Measurements from ENCODE around the gene RBM33.

RBM33 gene

DNA sequence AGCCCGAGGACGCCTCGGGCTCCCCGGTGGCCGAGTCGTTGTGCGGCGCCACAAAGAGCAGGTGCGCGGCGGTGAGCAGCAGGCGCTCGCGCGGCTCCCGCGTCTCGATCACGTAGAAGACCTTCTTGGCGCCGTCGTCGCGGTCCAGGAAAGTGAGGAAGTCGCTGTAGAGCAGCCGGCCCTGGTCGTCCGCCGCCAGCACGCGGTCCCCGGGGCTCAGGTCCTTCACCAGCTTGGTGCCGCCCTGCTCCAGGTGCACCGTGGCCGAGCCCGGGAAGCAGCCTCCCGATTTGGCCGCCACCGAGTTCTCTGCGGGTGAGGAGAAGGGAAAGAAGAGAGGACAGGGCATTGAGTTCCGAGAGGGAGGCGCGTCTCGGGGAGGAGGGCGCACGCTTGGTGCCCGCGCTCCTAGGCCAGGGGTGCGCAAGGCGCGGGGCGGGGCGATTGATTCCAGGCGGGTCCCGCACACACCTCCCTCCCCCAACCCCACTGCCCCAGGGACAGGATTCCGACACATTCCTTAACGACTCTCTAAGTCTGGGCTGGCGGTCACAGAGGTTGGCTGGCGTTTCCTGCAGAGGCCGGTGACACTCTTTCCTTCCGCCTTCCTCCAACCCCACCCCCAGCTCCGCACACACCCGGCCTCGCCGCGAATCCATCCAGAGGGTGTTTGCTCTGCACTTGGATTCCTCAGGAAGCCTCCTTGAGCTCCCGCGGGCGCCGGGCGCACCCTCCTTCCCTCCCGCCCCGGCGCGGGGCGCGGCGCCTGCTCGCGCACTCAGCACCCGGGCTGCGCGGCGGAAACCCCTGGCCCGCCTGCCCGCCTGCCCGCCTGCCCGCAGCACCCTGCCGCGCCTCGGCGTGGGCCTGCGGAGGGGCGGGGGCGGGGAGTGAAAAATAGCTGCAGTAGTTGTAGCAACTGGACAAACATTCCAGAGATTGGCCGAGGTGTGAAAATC is 159.2 kb downstream of the RBM33 start:
- H3K27ac Mint-ChIP-seq (ENCODE audit: low read depth), result no peak overlapping the region
- H3K36me3 Mint-ChIP-seq (ENCODE audit: insufficient read depth), result no peaks in the 10 kb centered on the region
- H3K27me3 Mint-ChIP-seq, result peaks cover 68% of the 10 kb centered on the region
- H3K4me3 Mint-ChIP-seq, result peak overlapping the region; percentile 59
- ATAC-seq (replicated peaks; ENCODE audit: extremely low read depth, poor library complexity, severe bottlenecking) (no peak), DNase-seq (ENCODE audit: low spot score in 2 of 2) (no peak)
- no peaks in the 10 kb centered on the region for H3K4me1 Mint-ChIP-seq
- no peaks in the 10 kb centered on the region for H3K9me3 Mint-ChIP-seq

DNA sequence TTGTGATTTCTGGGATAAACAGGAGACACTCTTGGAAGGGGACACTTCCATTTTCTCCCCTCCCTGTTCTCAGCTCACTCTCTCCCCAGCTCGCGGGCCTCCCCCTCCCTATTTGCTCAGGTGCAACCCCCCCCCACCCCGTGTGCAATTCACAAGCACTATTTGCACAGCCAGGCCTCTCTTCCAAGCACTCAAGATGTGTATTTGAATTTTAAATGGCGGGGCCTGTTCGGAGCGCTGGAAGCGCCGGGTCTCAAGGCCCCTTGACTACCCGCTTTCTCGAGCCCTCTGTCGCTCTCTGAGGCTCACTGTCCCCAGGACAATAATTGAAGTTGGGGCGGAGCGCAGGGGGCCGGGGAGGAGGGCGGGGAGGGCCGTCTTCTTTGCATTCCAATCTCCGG is 160.0 kb downstream of the RBM33 start:
- ATAC-seq (replicated peaks; ENCODE audit: extremely low read depth, poor library complexity, severe bottlenecking), result no peak
- Mint-ChIP-seq H3K36me3 (ENCODE audit: insufficient read depth) (no peaks in the 10 kb centered on the region), H3K9me3 (no peaks in the 10 kb centered on the region), H3K27ac (ENCODE audit: low read depth) (no peak overlapping the region), H3K4me1 (no peaks in the 10 kb centered on the region), H3K4me3 (no peak overlapping the region), H3K27me3 (peaks cover 67% of the 10 kb centered on the region)
- DNase-seq (ENCODE audit: low spot score in 2 of 2), result no peak

DNA sequence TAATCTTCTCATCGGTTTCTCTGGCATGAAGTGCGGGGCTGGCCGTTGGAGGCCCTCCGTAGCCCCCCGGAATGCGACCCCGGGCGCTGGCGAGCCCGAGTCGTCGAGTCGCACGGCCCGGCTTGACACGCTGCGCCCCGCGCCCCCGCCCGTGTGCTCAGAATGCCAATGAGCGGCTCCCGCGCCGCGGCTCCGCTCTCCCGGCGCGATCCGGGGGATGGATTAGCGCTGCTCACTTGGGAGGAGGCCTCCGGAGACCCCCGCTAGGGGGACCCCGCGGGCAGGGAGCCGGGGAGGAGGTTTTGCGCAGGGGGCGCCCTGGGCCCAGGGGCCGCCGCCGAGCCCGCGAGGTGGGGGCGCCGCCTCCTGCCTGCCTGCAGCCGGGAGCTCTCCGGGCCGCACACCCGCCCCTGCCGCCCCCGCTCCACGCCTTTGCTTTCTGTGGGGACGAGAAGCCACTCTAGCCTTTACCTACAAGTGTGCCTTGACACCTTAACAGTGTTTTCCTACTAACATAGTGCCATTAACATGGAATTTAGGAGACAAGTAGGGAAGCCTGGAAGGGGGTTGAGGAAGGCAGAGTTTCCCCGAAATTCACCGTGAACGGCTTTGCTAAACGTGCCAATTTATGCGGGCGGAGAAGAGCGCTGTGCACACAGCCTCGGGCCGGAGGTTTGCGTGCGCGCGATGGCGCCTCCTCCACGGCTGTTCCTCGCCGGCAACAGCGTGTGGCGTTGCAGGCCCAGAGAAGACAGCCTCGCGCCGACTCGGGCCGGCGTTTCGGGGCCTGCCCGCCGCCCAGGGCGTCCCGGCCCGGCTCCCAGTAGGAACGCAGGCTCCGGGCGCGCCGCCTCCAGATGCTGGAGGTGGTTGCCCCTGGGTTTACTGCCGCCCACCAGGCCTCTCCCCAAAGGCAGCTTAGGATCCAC is 160.7 kb downstream of the RBM33 start:
- Mint-ChIP-seq H3K27me3 (peaks cover 59% of the 10 kb centered on the region), H3K9me3 (no peaks in the 10 kb centered on the region)

DNA sequence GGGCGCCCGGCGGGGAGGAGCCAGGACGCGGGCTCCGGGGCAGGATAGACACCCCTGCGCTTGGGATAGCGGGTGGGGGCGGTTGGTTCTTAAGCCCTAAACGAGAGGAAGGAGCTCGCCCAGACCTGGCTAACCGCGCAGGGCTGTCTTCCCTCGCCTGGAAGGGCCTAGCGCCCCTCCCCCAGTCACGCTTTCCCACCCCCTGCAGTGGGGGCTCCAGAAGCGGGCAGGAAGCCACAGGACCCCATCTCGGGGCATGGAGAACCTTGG is 161.3 kb downstream of the RBM33 start:
- Mint-ChIP-seq H3K27ac (ENCODE audit: low read depth) (no peak overlapping the region), H3K27me3 (peaks cover 57% of the 10 kb centered on the region), H3K4me1 (no peaks in the 10 kb centered on the region), H3K36me3 (ENCODE audit: insufficient read depth) (no peaks in the 10 kb centered on the region), H3K4me3 (no peak overlapping the region), H3K9me3 (no peaks in the 10 kb centered on the region)
- no peak for DNase-seq (ENCODE audit: low spot score in 2 of 2)
- no peak for ATAC-seq (replicated peaks; ENCODE audit: extremely low read depth, poor library complexity, severe bottlenecking)

More for the DNA sequence above, 160.7 kb downstream of the RBM33 start:
- DNase-seq (ENCODE audit: low spot score in 2 of 2) (peak in 1 of 2 donors; percentile 37), ATAC-seq (replicated peaks; ENCODE audit: extremely low read depth, poor library complexity, severe bottlenecking) (peak; percentile 46)
- H3K4me1 Mint-ChIP-seq, result no peaks in the 10 kb centered on the region
- no peak overlapping the region for H3K4me3 Mint-ChIP-seq
- no peak overlapping the region for H3K27ac Mint-ChIP-seq (ENCODE audit: low read depth)
- H3K36me3 Mint-ChIP-seq (ENCODE audit: insufficient read depth), result no peaks in the 10 kb centered on the region

- Mint-ChIP-seq H3K27ac (ENCODE audit: low read depth) (no peak overlapping the region), H3K27me3 (peaks cover 57% of the 10 kb centered on the region), H3K4me3 (peak overlapping the region; percentile 9), H3K9me3 (no peaks in the 10 kb centered on the region), H3K36me3 (ENCODE audit: insufficient read depth) (no peaks in the 10 kb centered on the region), H3K4me1 (no peaks in the 10 kb centered on the region)
- ATAC-seq (replicated peaks; ENCODE audit: extremely low read depth, poor library complexity, severe bottlenecking) (no peak), DNase-seq (ENCODE audit: low spot score in 2 of 2) (no peak)
Observed at GRCh38 chr7:155806096-155806871, 161.8 kb downstream of the RBM33 start.

GRCh38 chr7:155807065-155807671 is 162.7 kb downstream of the RBM33 start:
- peaks cover 58% of the 10 kb centered on the region for H3K27me3 Mint-ChIP-seq
- DNase-seq (ENCODE audit: low spot score in 2 of 2) (no peak), ATAC-seq (replicated peaks; ENCODE audit: extremely low read depth, poor library complexity, severe bottlenecking) (no peak)
- H3K4me1 Mint-ChIP-seq, result peaks cover 7% of the 10 kb centered on the region
- no peak overlapping the region for H3K4me3 Mint-ChIP-seq
- H3K9me3 Mint-ChIP-seq, result no peaks in the 10 kb centered on the region
- H3K27ac Mint-ChIP-seq (ENCODE audit: low read depth), result no peak overlapping the region
- H3K36me3 Mint-ChIP-seq (ENCODE audit: insufficient read depth), result no peaks in the 10 kb centered on the region

DNA sequence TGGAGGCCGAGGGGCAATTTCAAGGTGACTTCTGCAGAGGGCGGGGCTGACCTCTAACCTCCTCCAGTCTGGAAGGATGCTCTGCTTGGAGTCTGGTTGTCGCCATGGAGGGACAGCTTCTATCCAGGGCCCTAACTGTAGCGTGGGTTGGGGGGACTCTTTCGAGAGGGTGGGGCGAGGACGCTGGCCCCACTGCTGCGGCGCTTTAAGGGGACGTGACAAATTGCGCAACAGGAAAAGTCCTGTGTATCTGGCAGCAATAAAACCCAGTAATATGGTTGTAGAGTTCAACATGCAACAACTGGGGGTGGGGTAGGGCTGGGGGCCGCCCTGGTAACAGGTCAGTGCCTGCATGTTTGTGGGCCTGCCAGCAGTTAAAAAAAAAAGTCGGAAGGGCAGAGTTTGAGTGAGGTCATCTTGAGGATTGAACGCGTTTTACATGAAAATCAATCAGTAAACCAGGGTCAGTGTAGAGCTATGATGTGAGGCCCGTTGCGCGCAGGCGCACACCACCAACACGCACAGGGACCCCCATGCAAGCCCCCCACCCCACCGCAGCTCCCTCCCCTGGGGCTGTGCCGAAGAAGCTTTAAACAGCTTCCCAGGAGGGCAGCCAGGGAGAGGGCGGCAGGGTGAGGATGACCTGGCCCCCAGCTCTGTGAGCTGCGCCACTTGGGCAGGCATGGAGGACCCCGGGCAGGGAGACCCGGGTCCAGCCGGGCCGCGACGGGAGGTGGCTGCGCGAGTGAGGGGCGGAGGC is 163.5 kb downstream of the RBM33 start:
- H3K27me3 Mint-ChIP-seq, result peaks cover 60% of the 10 kb centered on the region
- no peaks in the 10 kb centered on the region for H3K36me3 Mint-ChIP-seq (ENCODE audit: insufficient read depth)
- H3K4me3 Mint-ChIP-seq, result no peak overlapping the region
- H3K9me3 Mint-ChIP-seq, result no peaks in the 10 kb centered on the region
- DNase-seq (ENCODE audit: low spot score in 2 of 2) (no peak), ATAC-seq (replicated peaks; ENCODE audit: extremely low read depth, poor library complexity, severe bottlenecking) (no peak)
- H3K4me1 Mint-ChIP-seq, result peaks cover 9% of the 10 kb centered on the region
- no peak overlapping the region for H3K27ac Mint-ChIP-seq (ENCODE audit: low read depth)

- H3K36me3 Mint-ChIP-seq (ENCODE audit: insufficient read depth), result no peaks in the 10 kb centered on the region
- no peak for ATAC-seq (replicated peaks; ENCODE audit: extremely low read depth, poor library complexity, severe bottlenecking)
- no peak overlapping the region for H3K4me3 Mint-ChIP-seq
- H3K27me3 Mint-ChIP-seq, result peaks cover 62% of the 10 kb centered on the region
- peaks cover 9% of the 10 kb centered on the region for H3K4me1 Mint-ChIP-seq
- H3K9me3 Mint-ChIP-seq, result no peaks in the 10 kb centered on the region
- DNase-seq (ENCODE audit: low spot score in 2 of 2), result no peak
- no peak overlapping the region for H3K27ac Mint-ChIP-seq (ENCODE audit: low read depth)
Observed at GRCh38 chr7:155808549-155809331, 164.3 kb downstream of the RBM33 start.

GRCh38 chr7:155809332-155809946 is 165.0 kb downstream of the RBM33 start:
- Mint-ChIP-seq H3K27ac (ENCODE audit: low read depth) (no peak overlapping the region), H3K4me3 (no peak overlapping the region), H3K36me3 (ENCODE audit: insufficient read depth) (no peaks in the 10 kb centered on the region), H3K4me1 (peaks cover 9% of the 10 kb centered on the region), H3K27me3 (peaks cover 67% of the 10 kb centered on the region), H3K9me3 (no peaks in the 10 kb centered on the region)
- ATAC-seq (replicated peaks; ENCODE audit: extremely low read depth, poor library complexity, severe bottlenecking) (no peak), DNase-seq (ENCODE audit: low spot score in 2 of 2) (no peak)

GRCh38 chr7:155809947-155810769 is 165.7 kb downstream of the RBM33 start:
- peaks cover 70% of the 10 kb centered on the region for H3K27me3 Mint-ChIP-seq
- H3K27ac Mint-ChIP-seq (ENCODE audit: low read depth), result no peak overlapping the region
- DNase-seq (ENCODE audit: low spot score in 2 of 2) (no peak), ATAC-seq (replicated peaks; ENCODE audit: extremely low read depth, poor library complexity, severe bottlenecking) (no peak)
- H3K4me1 Mint-ChIP-seq, result peaks cover 10% of the 10 kb centered on the region
- no peaks in the 10 kb centered on the region for H3K36me3 Mint-ChIP-seq (ENCODE audit: insufficient read depth)
- no peak overlapping the region for H3K4me3 Mint-ChIP-seq
- H3K9me3 Mint-ChIP-seq, result no peaks in the 10 kb centered on the region

Measured in central memory CD8-positive, alpha-beta T cell (primary cell).